ENCODE results near the gene AMPH.
"Not testable (repeated sequence)": the region's sequence is repeated elsewhere in the genome, so short reads cannot be mapped to it uniquely, and the experiment has no call there.

The AMPH gene

GRCh38 chr7:38453826-38454225 lies 177.3 kb downstream of the AMPH start:
- no peak for DNase-seq

- no peak for DNase-seq
These were observed 178.0 kb downstream of the AMPH start for GRCh38 chr7:38453168-38453567.

- DNase-seq, result no peak
These were observed 178.5 kb downstream of the AMPH start for GRCh38 chr7:38452681-38453108.

- peak; percentile 52 for DNase-seq
These were observed 179.3 kb downstream of the AMPH start for GRCh38 chr7:38451840-38452239.

- DNase-seq, result no peak
These were observed 182.5 kb downstream of the AMPH start for GRCh38 chr7:38448584-38449234.

- DNase-seq, result no peak
These were observed 183.1 kb downstream of the AMPH start for GRCh38 chr7:38448054-38448453.

GRCh38 chr7:38438970-38439369 lies 192.2 kb downstream of the AMPH start:
- DNase-seq, result no peak

- DNase-seq, result no peak
These were observed 198.5 kb downstream of the AMPH start for GRCh38 chr7:38432671-38433070.

GRCh38 chr7:38432080-38432479 lies 199.1 kb downstream of the AMPH start:
- DNase-seq, result no peak

GRCh38 chr7:38429057-38429456 lies 202.1 kb downstream of the AMPH start:
- no peak for DNase-seq

GRCh38 chr7:38428041-38428440 lies 203.1 kb downstream of the AMPH start:
- DNase-seq, result no peak

GRCh38 chr7:38427279-38427955 lies 203.8 kb downstream of the AMPH start:
- DNase-seq, result no peak

GRCh38 chr7:38425509-38425908 lies 205.7 kb downstream of the AMPH start:
- DNase-seq, result no peak

GRCh38 chr7:38424750-38425463 lies 206.3 kb downstream of the AMPH start:
- no peak for DNase-seq

- DNase-seq, result no peak
These were observed 217.4 kb downstream of the AMPH start for GRCh38 chr7:38413784-38414183.

- no peak for DNase-seq
These were observed 219.8 kb downstream of the AMPH start for GRCh38 chr7:38411404-38411803.

- DNase-seq, result no peak
These were observed 221.1 kb downstream of the AMPH start for GRCh38 chr7:38410056-38410455.

- no peak for DNase-seq
These were observed 221.6 kb downstream of the AMPH start for GRCh38 chr7:38409531-38409930.

GRCh38 chr7:38398725-38399321 lies 232.3 kb downstream of the AMPH start:
- DNase-seq, result no peak

GRCh38 chr7:38396852-38397251 lies 234.3 kb downstream of the AMPH start:
- DNase-seq, result no peak

GRCh38 chr7:38395921-38396552 lies 235.1 kb downstream of the AMPH start:
- not testable (repeated sequence) for DNase-seq

GRCh38 chr7:38394660-38395059 lies 236.5 kb downstream of the AMPH start:
- no peak for DNase-seq

GRCh38 chr7:38393874-38394273 lies 237.3 kb downstream of the AMPH start:
- DNase-seq, result no peak
